Sigmoid colon (tissue), 4 donors: ENCODE measurements around the gene CNNM2.

Source experiments
- EP300 ChIP-seq, 4 donors: sonication (generic); formaldehyde crosslinking; IDR thresholded peaks; one replicate each; pipeline ENCODE4 v1.6.1; 2017; ENCODE audit warnings: antibody characterized with exemption in 4 of 4
- POLR2A ChIP-seq, 2 donors: fragments of 450-650 bp; IDR thresholded peaks; one replicate each; pipeline ENCODE4 v1.6.1; 2016; ENCODE audit warnings: antibody characterized with exemption in 2 of 2, mild to moderate bottlenecking in 2 of 2, moderate library complexity in 2 of 2
- TF ChIP-seq, protein P1 (sequence below), 4 experiments: fragments of 450-650 bp in 3 of 4; fragments of 200-600 bp in 1 of 4; IDR thresholded peaks; one replicate each; pipeline ENCODE4 v1.5.1; 2016 to 2019; ENCODE audit warnings: antibody characterized with exemption in 4 of 4, mild to moderate bottlenecking in 3 of 4, moderate library complexity in 2 of 4

GRCh38 chr10:102962267-102962666 lies 44.2 kb downstream of the CNNM2 start:
- TF ChIP-seq, protein P1, sequence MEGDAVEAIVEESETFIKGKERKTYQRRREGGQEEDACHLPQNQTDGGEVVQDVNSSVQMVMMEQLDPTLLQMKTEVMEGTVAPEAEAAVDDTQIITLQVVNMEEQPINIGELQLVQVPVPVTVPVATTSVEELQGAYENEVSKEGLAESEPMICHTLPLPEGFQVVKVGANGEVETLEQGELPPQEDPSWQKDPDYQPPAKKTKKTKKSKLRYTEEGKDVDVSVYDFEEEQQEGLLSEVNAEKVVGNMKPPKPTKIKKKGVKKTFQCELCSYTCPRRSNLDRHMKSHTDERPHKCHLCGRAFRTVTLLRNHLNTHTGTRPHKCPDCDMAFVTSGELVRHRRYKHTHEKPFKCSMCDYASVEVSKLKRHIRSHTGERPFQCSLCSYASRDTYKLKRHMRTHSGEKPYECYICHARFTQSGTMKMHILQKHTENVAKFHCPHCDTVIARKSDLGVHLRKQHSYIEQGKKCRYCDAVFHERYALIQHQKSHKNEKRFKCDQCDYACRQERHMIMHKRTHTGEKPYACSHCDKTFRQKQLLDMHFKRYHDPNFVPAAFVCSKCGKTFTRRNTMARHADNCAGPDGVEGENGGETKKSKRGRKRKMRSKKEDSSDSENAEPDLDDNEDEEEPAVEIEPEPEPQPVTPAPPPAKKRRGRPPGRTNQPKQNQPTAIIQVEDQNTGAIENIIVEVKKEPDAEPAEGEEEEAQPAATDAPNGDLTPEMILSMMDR (IDR thresholded peaks at IDR 0.05): no peak
- TF ChIP-seq EP300 (IDR thresholded peaks at IDR 0.05): no peak
- no peak for TF ChIP-seq POLR2A (IDR thresholded peaks at IDR 0.05)
